ENCODE data around the gene CXXC4.

- no peak for TF ChIP-seq CTCF (IDR thresholded peaks at IDR 0.05)
- TF ChIP-seq POLR2A (IDR thresholded peaks at IDR 0.05) = no peak
Observed at GRCh38 chr4:104486716-104487504, 7.8 kb downstream of the CXXC4 start.

All from right lobe of liver (tissue), 4 donors.